ENCODE results near the gene EML1.

DNA sequence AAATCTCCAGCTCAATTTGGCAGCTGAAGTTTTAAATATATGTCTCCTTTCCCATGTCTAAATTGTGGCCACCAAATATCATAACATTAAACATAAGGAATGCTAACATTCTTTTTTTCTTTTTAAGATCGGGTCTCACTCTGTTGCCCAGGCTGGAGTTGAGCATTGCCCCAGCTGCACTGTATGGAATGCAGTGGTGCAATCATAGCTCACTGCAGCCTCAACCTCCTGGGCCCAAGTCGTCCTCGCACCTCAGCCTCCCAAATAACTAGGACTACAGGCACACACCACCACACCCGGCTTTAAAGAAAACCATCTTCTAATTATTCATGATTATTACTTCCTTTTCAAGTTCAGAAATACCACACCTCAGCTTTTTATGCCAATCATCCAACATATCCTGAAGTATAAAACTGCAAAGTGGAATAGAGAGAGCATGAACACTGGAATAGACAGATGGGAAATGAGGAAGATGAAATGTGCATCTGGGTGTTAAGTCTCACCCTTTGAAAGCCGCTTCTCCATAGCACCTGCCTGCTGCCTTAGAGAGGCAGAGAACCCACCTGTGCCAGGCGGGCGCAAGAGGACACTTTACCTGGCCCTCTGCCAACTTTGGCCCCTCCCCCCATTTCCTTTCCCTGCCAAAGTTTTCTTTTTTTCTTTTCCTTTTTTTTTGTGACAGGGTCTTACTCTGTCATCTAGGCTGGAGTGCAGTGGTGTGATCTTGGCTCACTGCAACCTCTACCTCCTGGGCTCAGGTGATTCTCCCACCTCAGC is 2.8 kb upstream of the EML1 start:
- TF ChIP-seq, protein P1, sequence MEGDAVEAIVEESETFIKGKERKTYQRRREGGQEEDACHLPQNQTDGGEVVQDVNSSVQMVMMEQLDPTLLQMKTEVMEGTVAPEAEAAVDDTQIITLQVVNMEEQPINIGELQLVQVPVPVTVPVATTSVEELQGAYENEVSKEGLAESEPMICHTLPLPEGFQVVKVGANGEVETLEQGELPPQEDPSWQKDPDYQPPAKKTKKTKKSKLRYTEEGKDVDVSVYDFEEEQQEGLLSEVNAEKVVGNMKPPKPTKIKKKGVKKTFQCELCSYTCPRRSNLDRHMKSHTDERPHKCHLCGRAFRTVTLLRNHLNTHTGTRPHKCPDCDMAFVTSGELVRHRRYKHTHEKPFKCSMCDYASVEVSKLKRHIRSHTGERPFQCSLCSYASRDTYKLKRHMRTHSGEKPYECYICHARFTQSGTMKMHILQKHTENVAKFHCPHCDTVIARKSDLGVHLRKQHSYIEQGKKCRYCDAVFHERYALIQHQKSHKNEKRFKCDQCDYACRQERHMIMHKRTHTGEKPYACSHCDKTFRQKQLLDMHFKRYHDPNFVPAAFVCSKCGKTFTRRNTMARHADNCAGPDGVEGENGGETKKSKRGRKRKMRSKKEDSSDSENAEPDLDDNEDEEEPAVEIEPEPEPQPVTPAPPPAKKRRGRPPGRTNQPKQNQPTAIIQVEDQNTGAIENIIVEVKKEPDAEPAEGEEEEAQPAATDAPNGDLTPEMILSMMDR (IDR thresholded peaks at IDR 0.05 in 8 of 11, conservative IDR thresholded peaks at IDR 0.05 in 3 of 11) = no peak
- TF ChIP-seq POLR2A (IDR thresholded peaks at IDR 0.05) (no peak), POLR2AphosphoS5 (IDR thresholded peaks at IDR 0.05) (no peak)

Measured in spleen (tissue), 7 donors.